ENCODE data around the gene IGFLR1. TPM values are rescaled to one million over a fixed set of nuclear protein-coding genes. Genes with fewer than 3 reads are reported as not detected.

IGFLR1 gene
- total and polyA plus RNA-seq, 9 of the 15 experiments (the other 6 are each of a cell fraction or from before 2014, with no cell fraction given) = 1.0 to 14.3 (median 4.6) TPM

DNA sequence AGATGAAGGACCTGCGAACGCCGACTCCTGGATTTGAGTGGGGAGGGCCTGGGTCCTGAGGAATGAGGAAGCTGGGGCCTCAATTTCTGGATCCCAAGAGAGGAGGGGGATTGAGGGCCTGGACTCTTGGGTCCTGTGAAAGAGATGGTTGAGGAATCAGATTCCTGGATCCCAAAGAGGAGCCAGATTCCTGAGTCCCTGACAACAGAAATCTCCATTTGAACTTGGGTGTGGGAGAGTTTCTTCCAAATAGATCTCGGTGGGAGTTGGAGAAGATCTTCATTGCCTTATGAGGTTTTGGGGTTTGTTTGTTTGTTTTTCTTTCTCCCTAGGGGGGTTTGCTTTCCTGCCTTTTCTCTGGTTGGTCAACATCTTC is 3.8 kb upstream of the IGFLR1 start (continued):
- TF ChIP-seq, protein P1, sequence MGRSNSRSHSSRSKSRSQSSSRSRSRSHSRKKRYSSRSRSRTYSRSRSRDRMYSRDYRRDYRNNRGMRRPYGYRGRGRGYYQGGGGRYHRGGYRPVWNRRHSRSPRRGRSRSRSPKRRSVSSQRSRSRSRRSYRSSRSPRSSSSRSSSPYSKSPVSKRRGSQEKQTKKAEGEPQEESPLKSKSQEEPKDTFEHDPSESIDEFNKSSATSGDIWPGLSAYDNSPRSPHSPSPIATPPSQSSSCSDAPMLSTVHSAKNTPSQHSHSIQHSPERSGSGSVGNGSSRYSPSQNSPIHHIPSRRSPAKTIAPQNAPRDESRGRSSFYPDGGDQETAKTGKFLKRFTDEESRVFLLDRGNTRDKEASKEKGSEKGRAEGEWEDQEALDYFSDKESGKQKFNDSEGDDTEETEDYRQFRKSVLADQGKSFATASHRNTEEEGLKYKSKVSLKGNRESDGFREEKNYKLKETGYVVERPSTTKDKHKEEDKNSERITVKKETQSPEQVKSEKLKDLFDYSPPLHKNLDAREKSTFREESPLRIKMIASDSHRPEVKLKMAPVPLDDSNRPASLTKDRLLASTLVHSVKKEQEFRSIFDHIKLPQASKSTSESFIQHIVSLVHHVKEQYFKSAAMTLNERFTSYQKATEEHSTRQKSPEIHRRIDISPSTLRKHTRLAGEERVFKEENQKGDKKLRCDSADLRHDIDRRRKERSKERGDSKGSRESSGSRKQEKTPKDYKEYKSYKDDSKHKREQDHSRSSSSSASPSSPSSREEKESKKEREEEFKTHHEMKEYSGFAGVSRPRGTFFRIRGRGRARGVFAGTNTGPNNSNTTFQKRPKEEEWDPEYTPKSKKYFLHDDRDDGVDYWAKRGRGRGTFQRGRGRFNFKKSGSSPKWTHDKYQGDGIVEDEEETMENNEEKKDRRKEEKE (IDR thresholded peaks at IDR 0.05; ENCODE audit: borderline replicate concordance in 1 of 2, control insufficient read depth in 1 of 2, low read depth in 2 of 2, low read length in 1 of 2) = no peak
- TF ChIP-seq HSF4 (CRISPR knock-in tag; IDR thresholded peaks at IDR 0.05; ENCODE audit: borderline replicate concordance) (no peak), ZNF583 (CRISPR knock-in tag; IDR thresholded peaks at IDR 0.05) (no peak)

GRCh38 chr19:35745328-35746086 is 3.3 kb upstream of the IGFLR1 start, which contains the start of the genes PSENEN and U2AF1L4:
Gene PSENEN, plus strand, starts transcription at chr19:35745651. Its CDS starts 280 bp downstream, at chr19:35745931.
Gene U2AF1L4, minus strand, starts transcription at chr19:35745418. Its CDS starts 27 bp downstream, at chr19:35745391.
- Histone ChIP-seq H3K4me3 (peak within 1 kb of the TSS; percentile 92), H3K27ac (ENCODE audit: extremely low read depth, low read depth, low read length) (peak within 1 kb of the TSS; percentile 99), H4K20me1 (replicated peaks; ENCODE audit: control insufficient read depth, insufficient read depth, low read length) (no peaks in the 10 kb centered on the region), H3K9ac (ENCODE audit: insufficient read depth in 1 of 2, low read depth in 2 of 2, low read length in 2 of 2) (peak within 1 kb of the TSS; percentile 92 to 94), H3K9me1 (ENCODE audit: control insufficient read depth, insufficient read depth, low read length) (no peaks in the 10 kb centered on the region), H3K36me3 (ENCODE audit: control insufficient read depth, insufficient read depth, low read length) (peaks cover 19% of the 10 kb centered on the region; the same call in 1 of the 3 replicates), H3K79me2 (ENCODE audit: control insufficient read depth, insufficient read depth, low read length) (peaks cover 16% of the 10 kb centered on the region), H3K4me2 (ENCODE audit: insufficient read depth, low read length) (peak within 1 kb of the TSS; percentile 95), H3K4me1 (replicated peaks in 1 of 2; ENCODE audit: control insufficient read depth in 2 of 2, insufficient read depth in 2 of 2, low read length in 2 of 2) (peaks cover 27 to 47% of the 10 kb centered on the region in 2 experiments; a peak in 4 of 5 replicates), H2AFZ (ENCODE audit: low read depth, low read length) (peak within 1 kb of the TSS; percentile 92), H3K27me3 (ENCODE audit: control insufficient read depth in 2 of 2, insufficient read depth in 2 of 2, low read length in 2 of 2) (no peaks in the 10 kb centered on the region), H3K9me3 (replicated peaks; ENCODE audit: control insufficient read depth, insufficient read depth, low read depth, low read length) (no peaks in the 10 kb centered on the region)
- POLR2A ChIA-PET = interaction anchor here (0.7 to 1.9 kb wide), 6 partner anchors 9 to 401 kb away, joined by 3 to 12 read pairs (median 4); partner anchors contain the start of gene PROSER3
- FAIRE-seq (peak; percentile 95), ATAC-seq (peak; percentile 70), DNase-seq (ENCODE audit: extremely low read depth in 1 of 4, low spot score in 3 of 4) (peak; percentile 87 to 100 (median 90))
- TSS peak; percentile 62 for BruUV-seq (replicated peaks)
- in situ Hi-C loops (cut with MboI) (no loop called here), intact Hi-C loops (cut with micrococcal nuclease) (loop anchor here (10.0 kb wide), 1 partner anchor 101 kb away; the partner anchor contains the start of genes COX6B1 and ETV2)
- WGBS (ENCODE audit: insufficient coverage, low coverage, missing lambda C conversion rate) = under 1% methylated on average over 40 of the region's 40 CpGs
- CTCF ChIA-PET (ENCODE audit: low intra/inter-chr PET ratio) = no interaction called here
- TF ChIP-seq CHD2 (IDR thresholded peaks at IDR 0.05; ENCODE audit: low read depth, low read length) = peak; percentile 28; the same call in 1 of the 2 replicates
- peak; percentile 32; the same call in 1 of the 2 replicates for TF ChIP-seq PRMT5 (CRISPR knock-in tag; IDR thresholded peaks at IDR 0.05)
- TF ChIP-seq KHSRP (IDR thresholded peaks at IDR 0.05) = no peak
- TF ChIP-seq GABPA (tag; conservative IDR thresholded peaks at IDR 0.05; ENCODE audit: low read depth) = peak; percentile 98
- no peak for TF ChIP-seq TEAD1 (CRISPR knock-in tag; IDR thresholded peaks at IDR 0.05)
- TF ChIP-seq ZNF140 (CRISPR knock-in tag; IDR thresholded peaks at IDR 0.05) = no peak
- no peak for TF ChIP-seq ELK1 (CRISPR knock-in tag; IDR thresholded peaks at IDR 0.05)
- no peak for TF ChIP-seq ZBTB26 (CRISPR knock-in tag; IDR thresholded peaks at IDR 0.05)
- TF ChIP-seq CXXC5 (CRISPR knock-in tag; IDR thresholded peaks at IDR 0.05) = peak; percentile 37
- no peak for TF ChIP-seq NFYB (IDR thresholded peaks at IDR 0.05; ENCODE audit: extremely low read depth, insufficient read length)
- TF ChIP-seq RBM17 (IDR thresholded peaks at IDR 0.05; ENCODE audit: borderline replicate concordance, low read depth, low read length) = no peak
